ENCODE measurements around the gene WDR4. TPM values are rescaled to one million over a fixed set of nuclear protein-coding genes. Genes with fewer than 3 reads are reported as not detected.
"Not testable (repeated sequence)": the region's sequence is repeated elsewhere in the genome, so short reads cannot be mapped to it uniquely, and the experiment has no call there.

The WDR4 gene
- total RNA-seq, 1 experiment from 2014 or later, result 17.6 TPM

GRCh38 chr21:42848932-42849758 lies 30.2 kb downstream of the WDR4 start:
- H3K9me3 ChIP-seq (ENCODE audit: insufficient read depth, low read depth), result no peaks in the 10 kb centered on the region
- no peak for DNase-seq
- H3F3A ChIP-seq (ENCODE audit: insufficient read depth, low read depth), result no peaks in the 10 kb centered on the region
- ChIA-PET CTCF (no interaction called here), POLR2A (ENCODE audit: unreplicated experiment) (no interaction called here)
- H3K4me1 ChIP-seq (replicated peaks; ENCODE audit: insufficient read depth), result no peaks in the 10 kb centered on the region
- H3K27me3 ChIP-seq (ENCODE audit: insufficient read depth, low read depth), result no peaks in the 10 kb centered on the region
- H3K4me3 ChIP-seq, result no peak overlapping the region
- BruUV-seq (replicated peaks), result no TSS peak
- H3K79me2 ChIP-seq (ENCODE audit: low read depth), result no peaks in the 10 kb centered on the region
- no peak overlapping the region for H3K4me2 ChIP-seq
- H4K20me1 ChIP-seq (ENCODE audit: insufficient read depth), result peaks cover 10% of the 10 kb centered on the region
- intact Hi-C loops (cut with micrococcal nuclease; ENCODE audit: unreplicated experiment), result no loop called here
- H3K36me3 ChIP-seq (ENCODE audit: low read depth), result no peaks in the 10 kb centered on the region
- no peak for TF ChIP-seq CTCF (conservative IDR thresholded peaks at IDR 0.05)
- no peak overlapping the region for H3K27ac ChIP-seq
- H3K9me2 ChIP-seq (ENCODE audit: insufficient read depth), result no peaks in the 10 kb centered on the region
- H2AFZ ChIP-seq, result no peak overlapping the region

- BruUV-seq (replicated peaks); DNase-seq; H3K36me3 ChIP-seq (ENCODE audit: low read depth); H3K27me3 ChIP-seq (ENCODE audit: insufficient read depth, low read depth); H3K79me2 ChIP-seq (ENCODE audit: low read depth); H3K9me3 ChIP-seq (ENCODE audit: insufficient read depth, low read depth); intact Hi-C loops (cut with micrococcal nuclease; ENCODE audit: unreplicated experiment); H3K4me2 ChIP-seq; H3K27ac ChIP-seq; CTCF ChIA-PET; H2AFZ ChIP-seq; H3K9me2 ChIP-seq (ENCODE audit: insufficient read depth); H3K4me1 ChIP-seq (replicated peaks; ENCODE audit: insufficient read depth); H3F3A ChIP-seq (ENCODE audit: insufficient read depth, low read depth); POLR2A ChIA-PET (ENCODE audit: unreplicated experiment); H3K4me3 ChIP-seq: not testable (repeated sequence)
- peaks cover 15% of the 10 kb centered on the region for H4K20me1 ChIP-seq (ENCODE audit: insufficient read depth)
Observed at GRCh38 chr21:42848144-42848931, 31.0 kb downstream of the WDR4 start.

GRCh38 chr21:42847726-42848125 lies 31.6 kb downstream of the WDR4 start:
- H3K9me2 ChIP-seq (ENCODE audit: insufficient read depth), result no peaks in the 10 kb centered on the region
- no peak overlapping the region for H2AFZ ChIP-seq
- no peaks in the 10 kb centered on the region for H3K79me2 ChIP-seq (ENCODE audit: low read depth)
- no peaks in the 10 kb centered on the region for H3K27me3 ChIP-seq (ENCODE audit: insufficient read depth, low read depth)
- no peaks in the 10 kb centered on the region for H3K36me3 ChIP-seq (ENCODE audit: low read depth)
- H3K4me3 ChIP-seq, result no peak overlapping the region
- DNase-seq, result no peak
- ChIA-PET CTCF (no interaction called here), POLR2A (ENCODE audit: unreplicated experiment) (no interaction called here)
- no peak overlapping the region for H3K27ac ChIP-seq
- no peak overlapping the region for H3K4me2 ChIP-seq
- TF ChIP-seq CTCF (conservative IDR thresholded peaks at IDR 0.05) (no peak), EZH2 (IDR thresholded peaks at IDR 0.05; ENCODE audit: low read depth) (no peak)
- H4K20me1 ChIP-seq (ENCODE audit: insufficient read depth), result peaks cover 15% of the 10 kb centered on the region
- BruUV-seq (replicated peaks), result no TSS peak
- no peaks in the 10 kb centered on the region for H3F3A ChIP-seq (ENCODE audit: insufficient read depth, low read depth)
- H3K9me3 ChIP-seq (ENCODE audit: insufficient read depth, low read depth), result no peaks in the 10 kb centered on the region
- intact Hi-C loops (cut with micrococcal nuclease; ENCODE audit: unreplicated experiment), result no loop called here
- no peaks in the 10 kb centered on the region for H3K4me1 ChIP-seq (replicated peaks; ENCODE audit: insufficient read depth)
